ENCODE data around the gene MTX1. TPM values are rescaled to one million over a fixed set of nuclear protein-coding genes. Genes with fewer than 3 reads are reported as not detected.

Gene MTX1
- total RNA-seq, 1 experiment from 2014 or later: 69.1 TPM

DNA sequence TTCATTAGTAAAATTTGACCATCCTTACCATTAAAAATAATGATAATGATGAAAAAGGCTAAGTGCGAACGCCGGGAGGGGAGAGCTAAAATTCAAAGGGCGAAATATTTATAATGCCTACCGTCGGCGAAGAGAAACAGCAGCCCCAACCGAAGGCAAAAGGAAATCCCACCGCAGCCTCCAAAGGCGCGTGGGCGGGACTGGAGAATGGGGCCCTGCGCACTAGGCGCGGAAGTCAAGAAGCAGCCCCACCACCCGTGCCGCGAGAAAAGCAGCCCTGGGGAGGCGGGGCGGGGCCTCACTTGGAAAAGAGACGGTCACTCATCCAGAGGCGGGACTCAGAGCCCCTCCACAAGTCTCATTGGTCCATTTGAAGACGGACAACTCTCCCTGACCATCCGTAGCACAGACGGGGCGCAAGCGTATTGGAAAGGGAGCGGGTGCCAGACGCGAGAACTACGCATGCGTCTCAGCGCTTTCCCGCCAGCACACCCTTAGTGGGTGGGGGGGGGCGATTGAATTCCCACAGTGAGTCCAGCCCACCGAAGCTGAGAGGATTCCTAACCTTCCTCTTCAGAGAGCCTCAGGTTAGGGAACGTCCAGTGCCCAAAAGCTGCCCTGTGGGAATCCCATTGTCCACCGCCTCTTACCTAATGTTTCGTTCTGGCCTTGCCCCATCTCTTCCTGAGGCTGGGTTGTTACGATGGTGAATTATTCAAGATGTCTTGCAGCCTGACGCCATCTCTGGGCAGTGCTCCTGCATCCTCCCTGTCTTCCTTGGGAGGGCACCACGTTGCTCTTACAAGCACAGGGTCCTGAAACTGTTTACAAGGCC is 19.0 kb downstream of the MTX1 start:
- H3K79me2 ChIP-seq (ENCODE audit: insufficient read depth, low read length): peaks cover 11% of the 10 kb centered on the region
- H3K9ac ChIP-seq (ENCODE audit: low read length): peak overlapping the region; percentile 78
- H4K20me1 ChIP-seq (ENCODE audit: insufficient read depth): no peaks in the 10 kb centered on the region
- H3K4me1 ChIP-seq (ENCODE audit: control insufficient read depth in 1 of 2, insufficient read depth in 2 of 2, low read length in 2 of 2): peaks cover 17 to 43% of the 10 kb centered on the region in 2 experiments
- ATAC-seq (peak; percentile 95), DNase-seq (ENCODE audit: low read depth, low spot score) (peak; percentile 97)
- intact Hi-C loops (cut with micrococcal nuclease): loop anchor here (1.0 to 2.0 kb wide), 3 partner anchors 17 to 54 kb away; partner anchors contain the start of genes KRTCAP2, MTX1 and TRIM46
- no peaks in the 10 kb centered on the region for H3K36me3 ChIP-seq (ENCODE audit: control insufficient read depth in 1 of 2, insufficient read depth in 2 of 2, low read length in 2 of 2)
- peak overlapping the region; percentile 63 to 69 for H3K4me3 ChIP-seq (replicated peaks in 1 of 2; ENCODE audit: low read depth in 1 of 2, low read length in 2 of 2)
- H3K27me3 ChIP-seq (ENCODE audit: insufficient read depth, low read length): no peaks in the 10 kb centered on the region
- no peaks in the 10 kb centered on the region for H3K9me3 ChIP-seq (ENCODE audit: control insufficient read depth in 1 of 2, insufficient read depth in 1 of 2, low read depth in 1 of 2, low read length in 2 of 2)
- no peaks in the 10 kb centered on the region for H3K9me2 ChIP-seq (ENCODE audit: insufficient read depth)
- CTCF ChIA-PET: interaction anchor here (0.7 to 1.4 kb wide), 6 partner anchors 21 to 136 kb away, joined by 3 to 6 read pairs (median 4); no protein-coding TSS in a partner anchor
- RAD21 ChIA-PET (ENCODE audit: low non-redundant PET in 1 of 2, low total read pairs in 2 of 2, uncharacterized antibody in 2 of 2, unreplicated experiment in 2 of 2): no interaction called here
- POLR2A ChIA-PET: interaction anchor here (0.7 to 3.0 kb wide), 7 partner anchors 13 to 54 kb away, joined by 3 to 14 read pairs (median 4); partner anchors contain the start of genes KRTCAP2, MTX1 and THBS3
- H3K4me2 ChIP-seq (ENCODE audit: low read length): peak overlapping the region; percentile 88
- no peak overlapping the region for H2AFZ ChIP-seq (ENCODE audit: low read depth, low read length, poor library complexity, severe bottlenecking)
- peak overlapping the region; percentile 95 for H3K27ac ChIP-seq (ENCODE audit: low read depth, low read length)
- BruUV-seq (replicated peaks): no TSS peak
- TF ChIP-seq ZBTB33 (IDR thresholded peaks at IDR 0.05; ENCODE audit: extremely low read depth, insufficient replicate concordance, low read length) (peak; percentile 58), YY1 (IDR thresholded peaks at IDR 0.05; ENCODE audit: extremely low read depth, insufficient replicate concordance, low read depth, low read length) (peak; percentile 62), EGR1 (IDR thresholded peaks at IDR 0.05; ENCODE audit: low read depth) (peak; percentile 95), ZFX (IDR thresholded peaks at IDR 0.05) (no peak), SIN3A (IDR thresholded peaks at IDR 0.05; ENCODE audit: low read depth) (no peak; the same call in 1 of the 2 replicates), POLR2A (IDR thresholded peaks at IDR 0.05; ENCODE audit: borderline replicate concordance, extremely low read depth, insufficient read depth, insufficient read length) (peak; percentile 91), JUND (IDR thresholded peaks at IDR 0.05) (no peak), MAX (IDR thresholded peaks at IDR 0.05) (peak; percentile 51; the same call in 1 of the 2 replicates), CBX3 (IDR thresholded peaks at IDR 0.05; ENCODE audit: low read depth) (no peak), SRF (IDR thresholded peaks at IDR 0.05; ENCODE audit: low read depth) (no peak), POLR2AphosphoS5 (IDR thresholded peaks at IDR 0.05; ENCODE audit: low read depth, low read length) (peak; percentile 97), CEBPB (IDR thresholded peaks at IDR 0.05; ENCODE audit: low read depth) (no peak), FOSL1 (IDR thresholded peaks at IDR 0.05; ENCODE audit: low read depth) (no peak), EZH2 (IDR thresholded peaks at IDR 0.05) (no peak), EZH2phosphoT487 (IDR thresholded peaks at IDR 0.05; ENCODE audit: borderline replicate concordance) (no peak), SP1 (IDR thresholded peaks at IDR 0.05; ENCODE audit: low read depth) (peak; percentile 94)
- TF ChIP-seq, protein P1, sequence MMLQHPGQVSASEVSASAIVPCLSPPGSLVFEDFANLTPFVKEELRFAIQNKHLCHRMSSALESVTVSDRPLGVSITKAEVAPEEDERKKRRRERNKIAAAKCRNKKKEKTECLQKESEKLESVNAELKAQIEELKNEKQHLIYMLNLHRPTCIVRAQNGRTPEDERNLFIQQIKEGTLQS (IDR thresholded peaks at IDR 0.05): no peak
- TF ChIP-seq, protein P2, sequence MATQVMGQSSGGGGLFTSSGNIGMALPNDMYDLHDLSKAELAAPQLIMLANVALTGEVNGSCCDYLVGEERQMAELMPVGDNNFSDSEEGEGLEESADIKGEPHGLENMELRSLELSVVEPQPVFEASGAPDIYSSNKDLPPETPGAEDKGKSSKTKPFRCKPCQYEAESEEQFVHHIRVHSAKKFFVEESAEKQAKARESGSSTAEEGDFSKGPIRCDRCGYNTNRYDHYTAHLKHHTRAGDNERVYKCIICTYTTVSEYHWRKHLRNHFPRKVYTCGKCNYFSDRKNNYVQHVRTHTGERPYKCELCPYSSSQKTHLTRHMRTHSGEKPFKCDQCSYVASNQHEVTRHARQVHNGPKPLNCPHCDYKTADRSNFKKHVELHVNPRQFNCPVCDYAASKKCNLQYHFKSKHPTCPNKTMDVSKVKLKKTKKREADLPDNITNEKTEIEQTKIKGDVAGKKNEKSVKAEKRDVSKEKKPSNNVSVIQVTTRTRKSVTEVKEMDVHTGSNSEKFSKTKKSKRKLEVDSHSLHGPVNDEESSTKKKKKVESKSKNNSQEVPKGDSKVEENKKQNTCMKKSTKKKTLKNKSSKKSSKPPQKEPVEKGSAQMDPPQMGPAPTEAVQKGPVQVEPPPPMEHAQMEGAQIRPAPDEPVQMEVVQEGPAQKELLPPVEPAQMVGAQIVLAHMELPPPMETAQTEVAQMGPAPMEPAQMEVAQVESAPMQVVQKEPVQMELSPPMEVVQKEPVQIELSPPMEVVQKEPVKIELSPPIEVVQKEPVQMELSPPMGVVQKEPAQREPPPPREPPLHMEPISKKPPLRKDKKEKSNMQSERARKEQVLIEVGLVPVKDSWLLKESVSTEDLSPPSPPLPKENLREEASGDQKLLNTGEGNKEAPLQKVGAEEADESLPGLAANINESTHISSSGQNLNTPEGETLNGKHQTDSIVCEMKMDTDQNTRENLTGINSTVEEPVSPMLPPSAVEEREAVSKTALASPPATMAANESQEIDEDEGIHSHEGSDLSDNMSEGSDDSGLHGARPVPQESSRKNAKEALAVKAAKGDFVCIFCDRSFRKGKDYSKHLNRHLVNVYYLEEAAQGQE (IDR thresholded peaks at IDR 0.05; ENCODE audit: low read depth): no peak
- TF ChIP-seq, protein P3, sequence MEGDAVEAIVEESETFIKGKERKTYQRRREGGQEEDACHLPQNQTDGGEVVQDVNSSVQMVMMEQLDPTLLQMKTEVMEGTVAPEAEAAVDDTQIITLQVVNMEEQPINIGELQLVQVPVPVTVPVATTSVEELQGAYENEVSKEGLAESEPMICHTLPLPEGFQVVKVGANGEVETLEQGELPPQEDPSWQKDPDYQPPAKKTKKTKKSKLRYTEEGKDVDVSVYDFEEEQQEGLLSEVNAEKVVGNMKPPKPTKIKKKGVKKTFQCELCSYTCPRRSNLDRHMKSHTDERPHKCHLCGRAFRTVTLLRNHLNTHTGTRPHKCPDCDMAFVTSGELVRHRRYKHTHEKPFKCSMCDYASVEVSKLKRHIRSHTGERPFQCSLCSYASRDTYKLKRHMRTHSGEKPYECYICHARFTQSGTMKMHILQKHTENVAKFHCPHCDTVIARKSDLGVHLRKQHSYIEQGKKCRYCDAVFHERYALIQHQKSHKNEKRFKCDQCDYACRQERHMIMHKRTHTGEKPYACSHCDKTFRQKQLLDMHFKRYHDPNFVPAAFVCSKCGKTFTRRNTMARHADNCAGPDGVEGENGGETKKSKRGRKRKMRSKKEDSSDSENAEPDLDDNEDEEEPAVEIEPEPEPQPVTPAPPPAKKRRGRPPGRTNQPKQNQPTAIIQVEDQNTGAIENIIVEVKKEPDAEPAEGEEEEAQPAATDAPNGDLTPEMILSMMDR (IDR thresholded peaks at IDR 0.05 in 2 of 3, conservative IDR thresholded peaks at IDR 0.05 in 1 of 3; ENCODE audit: borderline replicate concordance in 1 of 3, insufficient read depth in 1 of 3, low read depth in 2 of 3, low read length in 2 of 3): no peak
